ENCODE measurements around the gene ZNF722. TPM values are rescaled to one million over a fixed set of nuclear protein-coding genes. Genes with fewer than 3 reads are reported as not detected.
"Not testable (repeated sequence)": the region's sequence is repeated elsewhere in the genome, so short reads cannot be mapped to it uniquely, and the experiment has no call there.

The ZNF722 gene
- total RNA-seq, result not detected
- not detected for polyA plus RNA-seq (ENCODE audit: insufficient read depth, low read depth, low replicate concordance)
- long read RNA-seq, donor 1, result 0 reads
- long read RNA-seq, donor 2, result 0 reads
- long read RNA-seq, donor 3, result 0 reads
- long read RNA-seq, donor 4, result 0 reads
- long read RNA-seq, donor 5, result 0 reads
- long read RNA-seq, donor 6, result 0 reads
- long read RNA-seq, donor 7, result 0 reads
- long read RNA-seq, donor 8, result 0 reads
- long read RNA-seq, donor 9, result 0 reads
- long read RNA-seq, donor 10, result 0 reads

GRCh38 chr7:63998549-63998948, at the start of gene ZNF722:
Gene ZNF722 (plus strand): TSS chr7:63998849. CDS start chr7:63998962, 113 bp downstream.
- DNase-seq (no peak), FAIRE-seq (no peak)
- Histone ChIP-seq H3K27ac (ENCODE audit: low read depth in 2 of 2, low read length in 2 of 2) (no peak within 1 kb of the TSS), H3K9ac (ENCODE audit: low read length in 3 of 3) (no peak within 1 kb of the TSS), H3K27me3 (ENCODE audit: control insufficient read depth, insufficient read depth, low read length) (no peaks in the 10 kb centered on the region), H3K4me3 (ENCODE audit: low read length in 3 of 3) (no peak within 1 kb of the TSS), H3K4me1 (ENCODE audit: control insufficient read depth in 2 of 3, insufficient read depth in 2 of 3, low read depth in 1 of 3, low read length in 3 of 3) (no peaks in the 10 kb centered on the region), H3K9me3 (ENCODE audit: control insufficient read depth in 2 of 3, insufficient read depth in 1 of 3, low read length in 3 of 3) (peaks cover 0 to 7% (median 2%) of the 10 kb centered on the region in 3 donors), H3K36me3 (ENCODE audit: control insufficient read depth in 2 of 3, insufficient read depth in 3 of 3, low read length in 3 of 3) (no peaks in the 10 kb centered on the region)
- intact Hi-C loops (cut with DNase I), result no loop called here
- TF ChIP-seq, protein P1, sequence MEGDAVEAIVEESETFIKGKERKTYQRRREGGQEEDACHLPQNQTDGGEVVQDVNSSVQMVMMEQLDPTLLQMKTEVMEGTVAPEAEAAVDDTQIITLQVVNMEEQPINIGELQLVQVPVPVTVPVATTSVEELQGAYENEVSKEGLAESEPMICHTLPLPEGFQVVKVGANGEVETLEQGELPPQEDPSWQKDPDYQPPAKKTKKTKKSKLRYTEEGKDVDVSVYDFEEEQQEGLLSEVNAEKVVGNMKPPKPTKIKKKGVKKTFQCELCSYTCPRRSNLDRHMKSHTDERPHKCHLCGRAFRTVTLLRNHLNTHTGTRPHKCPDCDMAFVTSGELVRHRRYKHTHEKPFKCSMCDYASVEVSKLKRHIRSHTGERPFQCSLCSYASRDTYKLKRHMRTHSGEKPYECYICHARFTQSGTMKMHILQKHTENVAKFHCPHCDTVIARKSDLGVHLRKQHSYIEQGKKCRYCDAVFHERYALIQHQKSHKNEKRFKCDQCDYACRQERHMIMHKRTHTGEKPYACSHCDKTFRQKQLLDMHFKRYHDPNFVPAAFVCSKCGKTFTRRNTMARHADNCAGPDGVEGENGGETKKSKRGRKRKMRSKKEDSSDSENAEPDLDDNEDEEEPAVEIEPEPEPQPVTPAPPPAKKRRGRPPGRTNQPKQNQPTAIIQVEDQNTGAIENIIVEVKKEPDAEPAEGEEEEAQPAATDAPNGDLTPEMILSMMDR (IDR thresholded peaks at IDR 0.05; ENCODE audit: borderline replicate concordance, extremely low read depth, insufficient read depth), result no peak

DNA sequence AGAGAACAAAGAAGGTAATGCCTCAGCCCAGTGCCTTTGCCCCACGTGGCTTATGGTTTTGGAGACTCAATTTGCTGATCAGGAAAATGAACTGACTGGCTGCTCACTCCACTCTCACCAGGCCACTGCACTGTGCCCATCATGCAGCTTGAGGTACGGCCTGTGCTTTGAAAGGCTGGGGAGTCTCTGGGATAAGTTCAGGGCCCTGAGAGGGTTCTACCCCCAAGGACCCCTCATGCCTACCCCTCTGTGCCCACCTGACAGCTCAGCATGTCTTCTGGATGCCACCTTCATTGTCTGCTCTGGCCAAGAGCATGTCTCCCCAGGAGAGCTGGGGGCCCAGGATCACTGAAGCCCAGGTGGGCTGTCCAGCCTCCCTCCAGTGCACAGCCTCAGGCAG, 45.5 kb upstream of the ZNF722 start:
- TF ChIP-seq, protein P1 (IDR thresholded peaks at IDR 0.05; ENCODE audit: borderline replicate concordance, extremely low read depth, insufficient read depth), result no peak
- H3K27me3 ChIP-seq (ENCODE audit: control insufficient read depth, insufficient read depth, low read length), result no peaks in the 10 kb centered on the region
- FAIRE-seq (no peak), DNase-seq (no peak)
- peaks cover 0 to 5% (median under 1%) of the 10 kb centered on the region in 3 donors for H3K9me3 ChIP-seq (ENCODE audit: control insufficient read depth in 2 of 3, insufficient read depth in 1 of 3, low read length in 3 of 3)
- no peaks in the 10 kb centered on the region for H3K36me3 ChIP-seq (ENCODE audit: control insufficient read depth in 2 of 3, insufficient read depth in 3 of 3, low read length in 3 of 3)
- H3K9ac ChIP-seq (ENCODE audit: low read length in 3 of 3), result no peak overlapping the region
- intact Hi-C loops (cut with DNase I), result no loop called here
- no peak overlapping the region for H3K4me3 ChIP-seq (ENCODE audit: low read length in 3 of 3)
- H3K4me1 ChIP-seq (ENCODE audit: control insufficient read depth in 2 of 3, insufficient read depth in 2 of 3, low read depth in 1 of 3, low read length in 3 of 3), result no peaks in the 10 kb centered on the region
- no peak overlapping the region for H3K27ac ChIP-seq (ENCODE audit: low read depth in 2 of 2, low read length in 2 of 2)

DNA sequence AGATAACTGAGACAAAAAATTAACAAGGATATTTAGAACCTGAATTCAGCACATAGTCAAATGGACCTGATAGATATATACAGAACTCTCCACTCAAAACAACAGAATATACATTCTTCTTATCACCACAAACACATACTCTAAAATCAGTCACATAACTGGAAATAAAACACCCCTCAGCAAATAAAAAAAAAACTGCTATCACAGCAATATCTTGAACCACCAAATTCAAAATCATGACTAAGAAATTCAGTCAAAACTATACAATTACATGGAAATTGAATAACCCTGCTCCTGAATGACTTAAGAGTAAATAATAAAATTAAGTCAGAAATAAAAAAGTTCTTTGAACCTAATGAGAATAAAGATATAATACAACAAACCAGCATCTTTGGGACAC, 30.0 kb upstream of the ZNF722 start:
- H3K9me3 ChIP-seq (ENCODE audit: control insufficient read depth in 2 of 3, insufficient read depth in 1 of 3, low read length in 3 of 3), result peaks cover 0 to 6% (median 2%) of the 10 kb centered on the region in 3 donors
- TF ChIP-seq, protein P1 (IDR thresholded peaks at IDR 0.05; ENCODE audit: borderline replicate concordance, extremely low read depth, insufficient read depth), result no peak
- H3K27ac ChIP-seq (ENCODE audit: low read depth in 2 of 2, low read length in 2 of 2), result no peak overlapping the region
- no peak overlapping the region for H3K9ac ChIP-seq (ENCODE audit: low read length in 3 of 3)
- no peaks in the 10 kb centered on the region for H3K27me3 ChIP-seq (ENCODE audit: control insufficient read depth, insufficient read depth, low read length)
- H3K36me3 ChIP-seq (ENCODE audit: control insufficient read depth in 2 of 3, insufficient read depth in 3 of 3, low read length in 3 of 3), result no peaks in the 10 kb centered on the region
- H3K4me1 ChIP-seq (ENCODE audit: control insufficient read depth in 2 of 3, insufficient read depth in 2 of 3, low read depth in 1 of 3, low read length in 3 of 3), result no peaks in the 10 kb centered on the region
- H3K4me3 ChIP-seq (ENCODE audit: low read length in 3 of 3), result no peak overlapping the region
- no peak for DNase-seq
- no peak for FAIRE-seq
- intact Hi-C loops (cut with DNase I), result no loop called here

DNA sequence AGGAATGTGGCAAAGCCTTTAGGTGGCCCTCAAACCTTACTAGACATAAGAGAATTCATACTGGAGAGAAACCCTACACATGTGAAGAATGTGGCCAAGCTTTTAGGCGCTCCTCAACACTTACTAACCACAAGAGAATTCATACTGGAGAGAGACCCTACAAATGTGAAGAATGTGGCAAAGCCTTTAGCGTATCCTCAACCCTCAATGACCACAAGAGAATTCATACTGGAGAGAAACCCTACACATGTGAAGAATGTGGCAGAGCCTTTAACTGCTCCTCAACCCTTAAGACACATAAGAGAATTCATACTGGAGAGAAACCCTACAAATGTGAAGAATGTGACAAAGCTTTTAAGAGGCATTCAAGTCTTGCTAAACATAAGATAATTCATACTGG, 16.8 kb downstream of the ZNF722 start:
- H3K27me3 ChIP-seq (ENCODE audit: control insufficient read depth, insufficient read depth, low read length); H3K9me3 ChIP-seq (ENCODE audit: control insufficient read depth in 2 of 3, insufficient read depth in 1 of 3, low read length in 3 of 3); H3K27ac ChIP-seq (ENCODE audit: low read depth in 2 of 2, low read length in 2 of 2); H3K4me1 ChIP-seq (ENCODE audit: control insufficient read depth in 2 of 3, insufficient read depth in 2 of 3, low read depth in 1 of 3, low read length in 3 of 3); H3K4me3 ChIP-seq (ENCODE audit: low read length in 3 of 3); intact Hi-C loops (cut with DNase I); H3K36me3 ChIP-seq (ENCODE audit: control insufficient read depth in 2 of 3, insufficient read depth in 3 of 3, low read length in 3 of 3); FAIRE-seq; H3K9ac ChIP-seq (ENCODE audit: low read length in 3 of 3); DNase-seq: not testable (repeated sequence)
